Measurements from ENCODE around the gene PIWIL1. TPM values are rescaled to one million over a fixed set of nuclear protein-coding genes. Genes with fewer than 3 reads are reported as not detected.

The PIWIL1 gene
- total RNA-seq, 4 donors from 2014 or later: not detected

DNA sequence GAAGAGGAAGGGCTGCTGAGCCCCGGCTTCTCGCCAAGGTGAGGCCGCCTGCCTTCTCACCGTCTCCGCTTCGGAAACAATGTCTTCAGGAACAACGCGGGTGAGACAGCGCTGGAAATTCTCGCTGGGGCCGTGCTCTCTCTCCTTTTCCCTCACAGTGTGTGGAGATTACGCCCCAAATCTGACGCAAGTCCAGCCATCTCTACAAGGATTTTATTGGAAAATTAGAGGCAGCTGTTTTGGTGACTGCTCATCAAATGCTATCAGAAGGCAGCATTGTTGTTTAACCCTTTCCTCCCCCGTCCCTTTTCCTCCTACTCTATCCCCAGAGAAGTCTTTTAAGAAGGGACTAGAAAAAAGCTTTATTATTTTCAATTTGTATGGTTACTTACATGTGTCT lies 53.5 kb downstream of the PIWIL1 start:
- DNase-seq: no peak
- H3K4me3 ChIP-seq: no peak overlapping the region
- no peaks in the 10 kb centered on the region for H3K4me1 ChIP-seq
- no peak for TF ChIP-seq CTCF (IDR thresholded peaks at IDR 0.05)
- no peak overlapping the region for H3K27ac ChIP-seq
- no peaks in the 10 kb centered on the region for H3K36me3 ChIP-seq
- no peaks in the 10 kb centered on the region for H3K27me3 ChIP-seq
- no peaks in the 10 kb centered on the region for H3K9me3 ChIP-seq

- Histone ChIP-seq H3K27me3 (no peaks in the 10 kb centered on the region), H3K4me3 (no peak overlapping the region), H3K9me3 (no peaks in the 10 kb centered on the region), H3K36me3 (no peaks in the 10 kb centered on the region), H3K4me1 (no peaks in the 10 kb centered on the region), H3K27ac (no peak overlapping the region)
- no peak for TF ChIP-seq CTCF (IDR thresholded peaks at IDR 0.05)
- TF ChIP-seq POLR2A (IDR thresholded peaks at IDR 0.05): no peak
- DNase-seq: no peak
Observed at GRCh38 chr12:130394906-130395305, 57.2 kb downstream of the PIWIL1 start.

GRCh38 chr12:130396667-130397066 lies 59.0 kb downstream of the PIWIL1 start:
- H3K27ac ChIP-seq: no peak overlapping the region
- H3K4me3 ChIP-seq: no peak overlapping the region
- TF ChIP-seq CTCF (IDR thresholded peaks at IDR 0.05) (no peak), POLR2A (IDR thresholded peaks at IDR 0.05) (no peak)
- DNase-seq: no peak
- H3K36me3 ChIP-seq: no peaks in the 10 kb centered on the region
- no peaks in the 10 kb centered on the region for H3K9me3 ChIP-seq
- H3K27me3 ChIP-seq: no peaks in the 10 kb centered on the region
- no peaks in the 10 kb centered on the region for H3K4me1 ChIP-seq

GRCh38 chr12:130398100-130398848 lies 60.6 kb downstream of the PIWIL1 start:
- H3K4me3 ChIP-seq: no peak overlapping the region
- H3K4me1 ChIP-seq: no peaks in the 10 kb centered on the region
- H3K9me3 ChIP-seq: no peaks in the 10 kb centered on the region
- no peaks in the 10 kb centered on the region for H3K36me3 ChIP-seq
- H3K27ac ChIP-seq: no peak overlapping the region
- no peak for DNase-seq
- H3K27me3 ChIP-seq: no peaks in the 10 kb centered on the region
- TF ChIP-seq POLR2A (IDR thresholded peaks at IDR 0.05): no peak
- no peak for TF ChIP-seq CTCF (IDR thresholded peaks at IDR 0.05)

- no peaks in the 10 kb centered on the region for H3K36me3 ChIP-seq
- DNase-seq: no peak
- H3K4me1 ChIP-seq: no peaks in the 10 kb centered on the region
- TF ChIP-seq POLR2A (IDR thresholded peaks at IDR 0.05) (no peak), CTCF (IDR thresholded peaks at IDR 0.05) (peak in 3 of 6 experiments; percentile 30 to 52 (median 35))
- no peaks in the 10 kb centered on the region for H3K9me3 ChIP-seq
- H3K27ac ChIP-seq: no peak overlapping the region
- H3K27me3 ChIP-seq: no peaks in the 10 kb centered on the region
- no peak overlapping the region for H3K4me3 ChIP-seq
Observed at GRCh38 chr12:130401703-130402102, 64.0 kb downstream of the PIWIL1 start.
